GM12872 (cell line): ENCODE measurements around the gene VCAN.

Experiments used
- TF ChIP-seq, protein P1 (sequence below): IDR thresholded peaks from 3 replicates; pipeline ENCODE4 v1.5.1; 2011; ENCODE audit warnings: low read depth, mild to moderate bottlenecking, low read length, moderate library complexity; ENCODE audit not compliant: insufficient read depth

Gene VCAN

DNA sequence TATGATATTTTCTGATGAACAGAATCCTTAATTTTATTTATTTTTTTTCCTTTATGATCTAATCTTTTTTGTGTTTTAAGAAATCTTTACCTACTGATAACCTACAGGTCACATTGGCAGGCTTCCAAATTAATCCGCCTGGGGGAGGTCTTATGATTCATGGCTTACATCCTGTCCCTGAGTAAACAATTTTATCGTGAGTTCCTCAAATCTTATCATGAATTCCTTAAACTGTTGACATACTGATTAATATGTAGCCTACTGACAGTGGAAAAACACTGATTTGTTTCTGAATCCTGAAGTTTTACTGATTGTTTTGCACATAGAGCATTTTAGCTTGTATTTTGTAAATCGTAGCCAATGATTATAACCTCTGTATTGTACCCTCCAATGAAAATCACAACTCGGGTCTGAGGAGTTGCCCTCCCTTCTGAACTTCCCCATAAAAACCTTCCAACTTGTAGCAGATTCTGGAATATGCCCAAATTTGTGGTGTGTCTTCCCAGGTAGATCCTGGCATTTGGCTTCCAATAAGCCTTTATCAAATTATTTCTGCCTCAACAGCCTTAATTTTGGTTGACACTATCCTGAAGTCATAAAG is 105.6 kb downstream of the VCAN start:
- TF ChIP-seq, protein P1, sequence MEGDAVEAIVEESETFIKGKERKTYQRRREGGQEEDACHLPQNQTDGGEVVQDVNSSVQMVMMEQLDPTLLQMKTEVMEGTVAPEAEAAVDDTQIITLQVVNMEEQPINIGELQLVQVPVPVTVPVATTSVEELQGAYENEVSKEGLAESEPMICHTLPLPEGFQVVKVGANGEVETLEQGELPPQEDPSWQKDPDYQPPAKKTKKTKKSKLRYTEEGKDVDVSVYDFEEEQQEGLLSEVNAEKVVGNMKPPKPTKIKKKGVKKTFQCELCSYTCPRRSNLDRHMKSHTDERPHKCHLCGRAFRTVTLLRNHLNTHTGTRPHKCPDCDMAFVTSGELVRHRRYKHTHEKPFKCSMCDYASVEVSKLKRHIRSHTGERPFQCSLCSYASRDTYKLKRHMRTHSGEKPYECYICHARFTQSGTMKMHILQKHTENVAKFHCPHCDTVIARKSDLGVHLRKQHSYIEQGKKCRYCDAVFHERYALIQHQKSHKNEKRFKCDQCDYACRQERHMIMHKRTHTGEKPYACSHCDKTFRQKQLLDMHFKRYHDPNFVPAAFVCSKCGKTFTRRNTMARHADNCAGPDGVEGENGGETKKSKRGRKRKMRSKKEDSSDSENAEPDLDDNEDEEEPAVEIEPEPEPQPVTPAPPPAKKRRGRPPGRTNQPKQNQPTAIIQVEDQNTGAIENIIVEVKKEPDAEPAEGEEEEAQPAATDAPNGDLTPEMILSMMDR, result no peak

DNA sequence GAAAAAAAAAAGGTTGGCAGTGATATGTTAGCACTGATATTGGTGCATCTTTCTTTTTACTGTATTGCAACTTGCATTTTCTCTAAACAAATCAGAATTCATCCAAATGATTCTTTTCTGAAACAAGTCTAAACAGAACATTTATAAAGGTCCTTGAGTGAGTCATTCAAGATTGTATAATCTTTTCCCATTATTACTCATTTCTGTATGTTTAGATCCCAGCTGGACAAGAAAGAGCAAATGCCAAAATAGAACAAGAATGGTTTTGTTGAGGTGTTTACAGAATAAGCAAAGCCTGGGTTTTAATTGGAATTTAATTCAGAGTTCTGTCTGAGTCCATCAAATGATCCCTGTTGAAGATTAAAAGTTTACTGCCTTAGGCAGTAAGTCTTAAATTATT is 112.3 kb downstream of the VCAN start:
- TF ChIP-seq, protein P1, result no peak

DNA sequence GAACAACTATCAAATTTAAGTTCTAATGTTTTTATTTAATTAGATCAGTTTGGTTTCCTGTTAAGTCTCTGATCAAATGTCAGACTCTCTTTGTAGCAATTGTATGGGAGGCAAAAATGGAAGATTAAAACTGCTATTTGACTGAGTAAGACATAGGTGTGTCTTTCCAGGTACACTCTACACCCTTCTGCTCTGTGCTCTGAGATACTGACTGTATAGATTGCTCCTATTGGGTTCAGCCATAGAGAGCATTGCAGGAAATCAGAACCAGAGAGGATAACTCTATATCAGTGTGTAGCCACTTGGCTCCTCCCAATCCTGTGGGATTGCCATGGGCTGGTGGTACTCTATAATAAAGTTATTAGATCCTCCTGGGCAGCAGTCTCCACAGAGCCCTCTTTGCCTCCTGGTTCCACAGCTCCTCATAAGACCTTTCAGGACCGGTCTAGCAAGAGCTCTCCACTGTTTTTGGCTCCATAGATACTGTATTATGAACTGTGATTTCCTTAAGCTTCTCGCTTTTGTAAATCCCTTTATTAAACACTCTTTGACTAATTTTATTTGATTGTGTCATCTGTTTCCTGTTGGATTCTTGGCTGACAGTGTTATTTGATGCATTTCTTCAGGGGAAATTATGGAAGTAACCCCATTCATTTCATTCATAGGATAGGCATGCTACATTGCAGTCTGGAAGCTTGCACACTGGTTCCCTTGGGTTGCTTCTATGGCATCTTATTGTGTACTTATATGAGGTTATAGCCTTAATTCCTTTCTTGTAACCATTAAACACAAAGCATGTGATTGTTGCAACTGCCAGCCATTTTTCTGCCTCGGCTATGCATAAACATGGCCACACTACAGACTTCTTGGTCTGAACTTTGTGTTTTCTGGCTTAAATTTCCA is 115.6 kb downstream of the VCAN start:
- TF ChIP-seq, protein P1, result no peak

DNA sequence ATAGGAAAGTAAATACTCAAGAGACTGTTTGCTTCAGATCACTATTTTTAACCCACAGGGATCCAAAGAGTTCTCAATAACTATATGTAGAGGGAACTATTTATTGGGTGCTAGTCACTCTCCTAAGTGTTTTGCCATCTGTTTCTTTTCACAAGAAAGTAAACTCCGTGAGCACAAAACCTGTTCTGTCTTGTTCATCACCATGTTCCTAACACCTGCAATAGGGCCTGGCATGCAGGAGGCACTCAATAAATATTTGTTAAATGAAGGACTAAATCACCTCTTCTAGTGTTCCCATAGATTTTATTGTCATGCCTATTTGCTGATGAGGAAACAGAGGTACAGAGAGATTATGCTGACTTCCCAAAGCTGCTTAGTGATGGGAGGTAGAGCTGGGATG is 118.2 kb downstream of the VCAN start:
- TF ChIP-seq, protein P1, result no peak

DNA sequence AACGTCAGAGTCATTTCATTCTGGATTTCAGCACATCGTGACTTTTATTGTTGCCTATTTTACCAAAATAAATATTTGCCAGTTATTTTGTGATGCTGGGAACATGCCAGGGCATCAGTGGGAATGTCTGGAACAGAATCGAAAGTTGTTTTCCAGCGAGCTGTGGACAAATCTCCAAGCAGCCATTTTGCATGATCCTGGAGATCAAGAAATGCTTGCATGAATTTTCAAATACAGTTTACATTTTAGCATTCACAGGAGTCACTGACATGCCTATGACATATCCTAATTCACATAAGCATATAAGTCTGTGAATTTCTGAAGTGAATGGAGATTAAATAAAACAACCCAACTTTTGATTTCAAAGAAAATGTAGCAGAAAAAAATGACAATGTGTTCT is 119.4 kb downstream of the VCAN start:
- TF ChIP-seq, protein P1, result no peak

DNA sequence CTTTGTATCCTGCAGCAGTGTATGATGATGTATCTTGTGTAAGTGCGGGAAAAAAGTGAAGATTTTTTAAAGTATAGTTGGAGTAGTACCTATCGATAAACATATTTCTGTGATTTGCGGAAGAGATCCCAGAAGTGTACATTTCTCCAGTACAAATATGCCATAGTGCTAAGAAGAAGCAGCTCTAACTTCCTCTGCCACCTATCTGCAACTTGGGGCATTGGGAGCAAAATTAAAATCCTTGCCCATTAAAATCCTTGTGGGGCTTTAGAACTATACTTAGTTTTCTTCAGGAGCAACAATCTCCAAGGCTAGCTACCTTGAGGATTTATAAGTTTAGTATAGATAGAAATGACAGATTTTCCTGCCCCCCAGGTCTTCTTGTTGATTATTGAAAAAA is 123.7 kb downstream of the VCAN start:
- TF ChIP-seq, protein P1, result no peak

DNA sequence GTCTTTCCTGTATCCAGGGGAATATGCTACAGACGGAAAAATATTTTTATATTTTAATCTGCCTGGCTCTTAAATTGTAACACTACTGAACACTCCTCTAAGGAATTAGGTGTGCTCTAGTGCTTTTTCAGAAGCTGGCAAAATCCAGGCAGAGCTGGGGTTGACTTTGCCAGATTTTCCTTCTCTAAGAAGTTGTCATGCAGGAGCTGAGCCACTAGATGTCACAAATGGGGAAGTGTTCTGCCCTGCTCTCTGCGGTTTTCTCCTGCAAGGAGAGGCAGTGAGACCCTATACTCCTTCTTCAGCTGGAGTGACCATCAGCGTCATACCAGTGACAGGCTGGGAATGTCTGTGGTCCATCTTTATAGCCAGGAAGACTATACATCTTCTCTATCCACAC is 136.6 kb downstream of the VCAN start:
- TF ChIP-seq, protein P1, result peak; percentile 68
